HG03064 (cell line): ENCODE measurements around the gene TMEM106C.

Experiments used
- ATAC-seq: cut with Tn5 transposase; IDR thresholded peaks from one replicate; pipeline ENCODE4 v1.9.1; 2021; ENCODE audit warnings: low read depth; ENCODE audit not compliant: unreplicated experiment

TMEM106C gene

GRCh38 chr12:47963340-47964040 is at the start of gene TMEM106C:
Gene TMEM106C (plus strand): TSS chr12:47963596. CDS start chr12:47964237, 641 bp downstream.
- ATAC-seq, result peak; percentile 88

- ATAC-seq, result no peak
Measured at GRCh38 chr12:47920913-47921312, 42.5 kb upstream of the TMEM106C start.

- ATAC-seq, result no peak
Measured at GRCh38 chr12:47921907-47922306, 41.5 kb upstream of the TMEM106C start.

GRCh38 chr12:47927346-47927745 is 36.0 kb upstream of the TMEM106C start:
- no peak for ATAC-seq

GRCh38 chr12:47930634-47931033 is 32.8 kb upstream of the TMEM106C start:
- ATAC-seq, result no peak

GRCh38 chr12:47931187-47931586 is 32.2 kb upstream of the TMEM106C start:
- no peak for ATAC-seq

GRCh38 chr12:47935184-47935583 is 28.2 kb upstream of the TMEM106C start:
- no peak for ATAC-seq

GRCh38 chr12:47938093-47938492 is 25.3 kb upstream of the TMEM106C start:
- ATAC-seq, result no peak

GRCh38 chr12:47938594-47938993 is 24.8 kb upstream of the TMEM106C start:
- no peak for ATAC-seq

- ATAC-seq, result no peak
Measured at GRCh38 chr12:47939009-47939601, 24.3 kb upstream of the TMEM106C start.

GRCh38 chr12:47940773-47941474 is 22.5 kb upstream of the TMEM106C start:
- no peak for ATAC-seq

- ATAC-seq, result no peak
Measured at GRCh38 chr12:47941475-47941780, 22.0 kb upstream of the TMEM106C start.

- no peak for ATAC-seq
Measured at GRCh38 chr12:47941871-47942613, 21.4 kb upstream of the TMEM106C start.

- ATAC-seq, result no peak
Measured at GRCh38 chr12:47942614-47943225, 20.7 kb upstream of the TMEM106C start.

- ATAC-seq, result no peak
Measured at GRCh38 chr12:47943623-47944340, 19.6 kb upstream of the TMEM106C start.

GRCh38 chr12:47944685-47945340 is 18.6 kb upstream of the TMEM106C start:
- no peak for ATAC-seq

- ATAC-seq, result no peak
Measured at GRCh38 chr12:47945341-47945728, 18.1 kb upstream of the TMEM106C start.

- ATAC-seq, result no peak
Measured at GRCh38 chr12:47946413-47947323, 16.7 kb upstream of the TMEM106C start.

GRCh38 chr12:47947341-47947740 is 16.1 kb upstream of the TMEM106C start:
- no peak for ATAC-seq
